ENCODE results near the gene CTCF.

DNA sequence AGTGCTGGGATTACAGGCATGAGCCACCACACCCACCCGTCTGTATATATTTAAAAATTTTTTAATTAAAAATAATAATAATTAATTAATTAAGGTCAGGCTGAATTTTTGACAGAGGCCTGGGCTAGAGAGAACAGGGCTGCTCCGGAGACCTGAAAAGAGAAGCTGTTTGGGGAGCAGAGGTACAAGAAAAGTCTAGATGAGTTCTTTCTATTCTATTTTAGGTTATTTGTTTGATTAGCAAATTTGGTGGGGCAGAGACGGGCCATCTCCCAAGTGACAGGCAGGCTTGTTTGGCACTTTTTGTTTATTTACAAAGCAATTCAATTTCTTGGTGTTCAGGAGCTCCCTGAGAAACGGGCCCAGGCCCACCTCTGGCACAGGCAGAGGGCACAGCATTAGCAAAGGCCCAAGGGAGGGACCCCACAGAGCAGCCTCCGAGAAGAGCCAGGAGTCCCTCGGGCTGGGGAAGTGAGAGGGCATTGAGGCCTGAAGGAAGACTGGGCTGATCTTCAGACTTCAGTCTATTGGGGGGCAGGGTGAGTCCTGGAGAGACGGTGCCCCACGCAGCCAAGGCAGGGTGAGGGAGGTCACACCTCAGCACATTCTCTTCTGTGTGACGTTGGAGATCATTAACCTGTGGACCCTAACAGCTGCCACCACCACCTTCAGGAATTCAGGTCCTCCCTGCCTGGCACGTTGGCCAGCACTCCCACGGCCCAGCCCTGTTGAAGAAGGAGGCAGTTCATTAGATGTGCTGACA is 44.5 kb upstream of the CTCF start:
- TF ChIP-seq, protein P1, sequence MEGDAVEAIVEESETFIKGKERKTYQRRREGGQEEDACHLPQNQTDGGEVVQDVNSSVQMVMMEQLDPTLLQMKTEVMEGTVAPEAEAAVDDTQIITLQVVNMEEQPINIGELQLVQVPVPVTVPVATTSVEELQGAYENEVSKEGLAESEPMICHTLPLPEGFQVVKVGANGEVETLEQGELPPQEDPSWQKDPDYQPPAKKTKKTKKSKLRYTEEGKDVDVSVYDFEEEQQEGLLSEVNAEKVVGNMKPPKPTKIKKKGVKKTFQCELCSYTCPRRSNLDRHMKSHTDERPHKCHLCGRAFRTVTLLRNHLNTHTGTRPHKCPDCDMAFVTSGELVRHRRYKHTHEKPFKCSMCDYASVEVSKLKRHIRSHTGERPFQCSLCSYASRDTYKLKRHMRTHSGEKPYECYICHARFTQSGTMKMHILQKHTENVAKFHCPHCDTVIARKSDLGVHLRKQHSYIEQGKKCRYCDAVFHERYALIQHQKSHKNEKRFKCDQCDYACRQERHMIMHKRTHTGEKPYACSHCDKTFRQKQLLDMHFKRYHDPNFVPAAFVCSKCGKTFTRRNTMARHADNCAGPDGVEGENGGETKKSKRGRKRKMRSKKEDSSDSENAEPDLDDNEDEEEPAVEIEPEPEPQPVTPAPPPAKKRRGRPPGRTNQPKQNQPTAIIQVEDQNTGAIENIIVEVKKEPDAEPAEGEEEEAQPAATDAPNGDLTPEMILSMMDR (IDR thresholded peaks at IDR 0.05), result no peak
- TF ChIP-seq POLR2A (IDR thresholded peaks at IDR 0.05), result no peak

Measured in tibial nerve (tissue), 3 donors.